ACC112 (cell line): ENCODE measurements around the gene RORC.
"Not testable (repeated sequence)": the region's sequence is repeated elsewhere in the genome, so short reads cannot be mapped to it uniquely, and the experiment has no call there.

ENCODE experiments used
- H2AFZ ChIP-seq: fragments of 200-600 bp; sonication (generic); one replicate; pipeline ENCODE4 v1.6.0; 2017; ENCODE audit warnings: antibody characterized with exemption, low read length; ENCODE audit not compliant: unreplicated experiment
- H3K27ac ChIP-seq: fragments of 200-600 bp; sonication (generic); 2 replicates; pipeline ENCODE4 v1.5.1; 2014; ENCODE audit warnings: low read depth, mild to moderate bottlenecking, antibody characterized with exemption, low read length, moderate library complexity
- H3K27me3 ChIP-seq: fragments of 200-600 bp; sonication (generic); 2 replicates; pipeline ENCODE4 v1.6.1; 2014; ENCODE audit warnings: mild to moderate bottlenecking, antibody characterized with exemption, low read length, moderate library complexity, mixed read lengths; ENCODE audit not compliant: insufficient read depth
- H3K36me3 ChIP-seq: fragments of 200-600 bp; sonication (generic); 2 replicates; pipeline ENCODE4 v1.6.1; 2016; ENCODE audit warnings: mild to moderate bottlenecking, antibody characterized with exemption, low read length, moderate library complexity, mixed read lengths; ENCODE audit not compliant: insufficient read depth
- H3K4me1 ChIP-seq: fragments of 200-600 bp; sonication (generic); one replicate; pipeline ENCODE4 v1.6.1; 2016; ENCODE audit warnings: low read length, mixed read lengths; ENCODE audit not compliant: insufficient read depth, unreplicated experiment, control insufficient read depth
- H3K4me3 ChIP-seq: fragments of 200-600 bp; sonication (generic); 2 replicates; pipeline ENCODE4 v1.5.1; 2014; ENCODE audit warnings: mild to moderate bottlenecking, low read depth, low read length
- H3K79me2 ChIP-seq: fragments of 200-600 bp; sonication (generic); one replicate; pipeline ENCODE4 v1.6.0; 2016; ENCODE audit warnings: low read length; ENCODE audit not compliant: control insufficient read depth, unreplicated experiment, insufficient read depth

RORC gene

GRCh38 chr1:151775894-151776664 is 55.5 kb downstream of the RORC start:
- Histone ChIP-seq H3K4me1 (no peaks in the 10 kb centered on the region), H3K79me2 (no peaks in the 10 kb centered on the region), H2AFZ (no peak overlapping the region), H3K27ac (no peak overlapping the region), H3K36me3 (no peaks in the 10 kb centered on the region), H3K27me3 (no peaks in the 10 kb centered on the region), H3K4me3 (no peak overlapping the region)

- Histone ChIP-seq H3K36me3 (no peaks in the 10 kb centered on the region), H3K79me2 (no peaks in the 10 kb centered on the region), H3K27ac (no peak overlapping the region), H3K4me1 (no peaks in the 10 kb centered on the region), H3K27me3 (no peaks in the 10 kb centered on the region), H3K4me3 (no peak overlapping the region), H2AFZ (no peak overlapping the region)
These were observed 57.2 kb downstream of the RORC start for GRCh38 chr1:151774256-151774922.

- no peaks in the 10 kb centered on the region for H3K4me1 ChIP-seq
- H3K27me3 ChIP-seq = no peaks in the 10 kb centered on the region
- H3K36me3 ChIP-seq = no peaks in the 10 kb centered on the region
- no peaks in the 10 kb centered on the region for H3K79me2 ChIP-seq
- no peak overlapping the region for H2AFZ ChIP-seq
- H3K27ac ChIP-seq = no peak overlapping the region
- no peak overlapping the region for H3K4me3 ChIP-seq
These were observed 57.9 kb downstream of the RORC start for GRCh38 chr1:151773702-151774101.

GRCh38 chr1:151769270-151769669 is 62.3 kb downstream of the RORC start:
- H3K27me3 ChIP-seq, H3K4me3 ChIP-seq, H3K4me1 ChIP-seq, H3K36me3 ChIP-seq, H3K79me2 ChIP-seq, H2AFZ ChIP-seq, H3K27ac ChIP-seq: not testable (repeated sequence)

GRCh38 chr1:151768351-151769066 is 63.1 kb downstream of the RORC start:
- not testable (repeated sequence) for H3K4me1 ChIP-seq, H3K27ac ChIP-seq, H3K79me2 ChIP-seq, H2AFZ ChIP-seq, H3K27me3 ChIP-seq, H3K36me3 ChIP-seq, H3K4me3 ChIP-seq

GRCh38 chr1:151763990-151764389 is 67.6 kb downstream of the RORC start:
- Histone ChIP-seq H3K4me1 (peaks cover 8% of the 10 kb centered on the region), H3K36me3 (no peaks in the 10 kb centered on the region), H3K79me2 (peaks cover 12% of the 10 kb centered on the region), H3K27ac (peak overlapping the region; percentile 53), H3K4me3 (peak overlapping the region; percentile 87), H3K27me3 (no peaks in the 10 kb centered on the region), H2AFZ (peak overlapping the region; percentile 88)

GRCh38 chr1:151762941-151763921 is 68.4 kb downstream of the RORC start, which contains the start of gene MRPL9:
Gene MRPL9 (minus strand): TSS chr1:151763496. CDS start chr1:151763479, 17 bp downstream.
- Histone ChIP-seq H3K36me3 (no peaks in the 10 kb centered on the region), H3K27me3 (no peaks in the 10 kb centered on the region), H3K4me3 (peak within 1 kb of the TSS; percentile 87), H3K27ac (peak within 1 kb of the TSS; percentile 53), H3K79me2 (peaks cover 12% of the 10 kb centered on the region), H2AFZ (peak within 1 kb of the TSS; percentile 88), H3K4me1 (peaks cover 8% of the 10 kb centered on the region)

- no peak overlapping the region for H2AFZ ChIP-seq
- no peaks in the 10 kb centered on the region for H3K27me3 ChIP-seq
- peaks cover 12% of the 10 kb centered on the region for H3K79me2 ChIP-seq
- H3K4me1 ChIP-seq = peaks cover 21% of the 10 kb centered on the region
- no peak overlapping the region for H3K4me3 ChIP-seq
- H3K36me3 ChIP-seq = peaks cover 3% of the 10 kb centered on the region; the same call in 1 of the 2 replicates
- no peak overlapping the region for H3K27ac ChIP-seq
These were observed 70.8 kb downstream of the RORC start for GRCh38 chr1:151760597-151761385.

GRCh38 chr1:151759241-151759640 is 72.4 kb downstream of the RORC start:
- H3K79me2 ChIP-seq = peaks cover 9% of the 10 kb centered on the region
- no peak overlapping the region for H2AFZ ChIP-seq
- no peak overlapping the region for H3K4me3 ChIP-seq
- H3K36me3 ChIP-seq = peaks cover 4% of the 10 kb centered on the region; the same call in 1 of the 2 replicates
- no peaks in the 10 kb centered on the region for H3K27me3 ChIP-seq
- H3K27ac ChIP-seq = no peak overlapping the region
- peaks cover 15% of the 10 kb centered on the region for H3K4me1 ChIP-seq
